Heart left ventricle (tissue), 16 donors: Measurements from ENCODE around the gene XYLT1. TPM values are rescaled to one million over a fixed set of nuclear protein-coding genes. Genes with fewer than 3 reads are reported as not detected.

Source experiments
- ATAC-seq, 4 donors: fragments of 200-7000 bp; cut with Tn5 transposase; one replicate each; pipeline ENCODE4 v1.9.1; 2020 to 2022; ENCODE audit warnings: moderate library complexity in 4 of 4, mild to moderate bottlenecking in 3 of 4, moderate number of reproducible peaks in 1 of 4
- DNase-seq, 5 donors: peaks; one replicate each; pipeline ENCODE4 v3.0.0-alpha.2; 2020
- H3K27ac ChIP-seq, 12 donors: fragments of 200-600 bp; sonication (generic) in 4 of 12; one replicate each; pipeline versions ENCODE4 v1.5.0 to v1.8.0; 2016 to 2022; ENCODE audit warnings: mild to moderate bottlenecking in 2 of 12
- H3K27me3 ChIP-seq, 9 donors: fragments of 200-600 bp; sonication (generic) in 2 of 9; one replicate each; pipeline versions ENCODE4 v1.5.1 to v1.8.0; 2016 to 2022; ENCODE audit warnings: mild to moderate bottlenecking in 3 of 9
- H3K36me3 ChIP-seq, 9 donors: fragments of 200-600 bp; sonication (generic) in 2 of 9; one replicate each; pipeline versions ENCODE4 v1.5.0 to v1.8.0; 2018 to 2022; ENCODE audit warnings: mild to moderate bottlenecking in 2 of 9
- H3K4me1 ChIP-seq, 12 donors: fragments of 200-600 bp; sonication (generic) in 4 of 12; one replicate each; pipeline versions ENCODE4 v1.5.0 to v1.8.0; 2016 to 2022; ENCODE audit warnings: mild to moderate bottlenecking in 3 of 12
- H3K4me3 ChIP-seq, 12 donors: fragments of 200-600 bp; sonication (generic) in 4 of 12; one replicate each; pipeline versions ENCODE4 v1.5.0 to v1.8.0; 2017 to 2022; ENCODE audit warnings: mild to moderate bottlenecking in 9 of 12, moderate library complexity in 4 of 12
- H3K9me3 ChIP-seq, 12 donors: fragments of 200-600 bp; sonication (generic) in 4 of 12; one replicate each; pipeline versions ENCODE4 v1.5.0 to v1.8.0; 2016 to 2022; ENCODE audit warnings: mild to moderate bottlenecking in 1 of 12
- CTCF ChIP-seq, 12 donors: fragments of 200-600 bp; sonication (generic) in 4 of 12; IDR thresholded peaks; one replicate each; pipeline versions ENCODE4 v1.5.0 to v1.8.0; 2018 to 2022; ENCODE audit warnings: antibody characterized with exemption in 12 of 12, mild to moderate bottlenecking in 5 of 12
- POLR2A ChIP-seq, 2 donors: fragments of 450-650 bp; IDR thresholded peaks; one replicate each; pipeline ENCODE4 v1.6.1; 2017; ENCODE audit warnings: antibody characterized with exemption in 2 of 2, mild to moderate bottlenecking in 2 of 2, moderate library complexity in 2 of 2
- WGBS, 4 donors: extraction: QIAGEN DNeasy Blood & Tissue Kit in 2 of 4; methylation state at CpG; one replicate each; pipeline versions ENCODE4 v1.1.5 to v1.1.7; 2013 to 2018; 5-methylcytosine and 5-hydroxymethylcytosine counted together
- intact Hi-C, 10 donors: fragments of 100-400 bp; cut with DNase I; formaldehyde crosslinking; loops; one replicate each; pipeline versions ENCODE4 v1.11.1 to v1.14.2; 2022
- polyA plus RNA-seq, 2 donors: library from polyadenylated mRNA; stranded (reverse); fragments of 200-250 nt; gene quantifications; one replicate each; pipeline ENCODE4 v1.2.3, GENCODE V29; 2013
- total RNA-seq, 9 donors: library from RNA; depleted of rRNA in 2 of 9; stranded (reverse); fragments of >200 nt in 2 of 9; fragmentation: NEBNext Ultra II Directional in 3 of 9; extraction: Animal tissue kit (Norgen Biotek cat#: 25700) in 3 of 9; gene quantifications; one replicate each; pipeline versions ENCODE4 v1.1.0 to v1.2.4, GENCODE V29; 2016 to 2023
- donor health status: ischemic (EF 13 %, LVEDD 7.1; RV severe dilation, severe dysfunction).
- donor health status: healthy with polysubstance abuse.
- donor health status: DM: no; HTN: yes; CAD: no.
- donor health status: DM: no; HTN: no; CAD: no.
- donor health status: ischemic (EF 25% LVEDD 6.9; RV normal size, moderate dysfunction).
- donor health status: ischemic (EF 25% LVEDD 5.7; RV mildly dilated, moderate dysfunction).
- donor health status: healthy.
- donor health status: DM: yes; HTN: yes; CAD: no.
- donor health status: ischemic (EF 35%, LVEDD 5.7; RV mildly dilated, moderate dysfunction).
- donor health status: nonischemic (EF 11% LVEDD 7.7; RV severe dilation, severe dysfunction).
- donor health status: DM: yes; HTN: yes; CAD: no.
- donor health status: PGD.
- donor health status: ischemic (EF 29% LVEDD 5.4; RV normal size, mild dysfunction).
- donor health status: nonischemic (EF 23%, LVEDD 6.1; RV moderate dilation, normal function).

The XYLT1 gene
- total and polyA plus RNA-seq, 11 donors: 0.46 to 12.3 (median 2.4) TPM

GRCh38 chr16:17224879-17225281 lies 245.9 kb downstream of the XYLT1 start:
- Histone ChIP-seq H3K27ac (peak overlapping the region in 6 of 12 donors; percentile 26 to 79 (median 52)), H3K36me3 (no peaks in the 10 kb centered on the region), H3K4me1 (peaks cover 0 to 30% (median 11%) of the 10 kb centered on the region in 12 donors), H3K4me3 (no peak overlapping the region), H3K27me3 (no peaks in the 10 kb centered on the region), H3K9me3 (no peaks in the 10 kb centered on the region)
- TF ChIP-seq CTCF (IDR thresholded peaks at IDR 0.05): no peak
- no peak for TF ChIP-seq POLR2A (IDR thresholded peaks at IDR 0.05)
- WGBS, 4 donors: 4 to 8% (median 6%) methylated on average over 4 of the region's 4 CpGs
- ATAC-seq: peak; percentile 70 to 93 (median 90)
- intact Hi-C loops: loop anchor here in 1 of 10 donors (10.0 kb wide), 1 partner anchor 150 kb away; no protein-coding TSS in a partner anchor
- peak in 4 of 5 donors; percentile 38 to 64 (median 62) for DNase-seq

GRCh38 chr16:17224350-17224749 lies 246.4 kb downstream of the XYLT1 start:
- no peaks in the 10 kb centered on the region for H3K27me3 ChIP-seq
- H3K4me1 ChIP-seq: peaks cover 0 to 30% (median 11%) of the 10 kb centered on the region in 12 donors
- H3K36me3 ChIP-seq: no peaks in the 10 kb centered on the region
- H3K4me3 ChIP-seq: no peak overlapping the region
- ATAC-seq (no peak), DNase-seq (no peak)
- WGBS, 4 donors: 52 to 72% (median 63%) methylated on average over 5 of the region's 5 CpGs
- intact Hi-C loops: loop anchor here in 1 of 10 donors (10.0 kb wide), 1 partner anchor 150 kb away; no protein-coding TSS in a partner anchor
- H3K27ac ChIP-seq: peak overlapping the region in 3 of 12 donors; percentile 7 to 79 (median 58)
- TF ChIP-seq CTCF (IDR thresholded peaks at IDR 0.05): no peak
- TF ChIP-seq POLR2A (IDR thresholded peaks at IDR 0.05): no peak
- H3K9me3 ChIP-seq: no peaks in the 10 kb centered on the region

DNA sequence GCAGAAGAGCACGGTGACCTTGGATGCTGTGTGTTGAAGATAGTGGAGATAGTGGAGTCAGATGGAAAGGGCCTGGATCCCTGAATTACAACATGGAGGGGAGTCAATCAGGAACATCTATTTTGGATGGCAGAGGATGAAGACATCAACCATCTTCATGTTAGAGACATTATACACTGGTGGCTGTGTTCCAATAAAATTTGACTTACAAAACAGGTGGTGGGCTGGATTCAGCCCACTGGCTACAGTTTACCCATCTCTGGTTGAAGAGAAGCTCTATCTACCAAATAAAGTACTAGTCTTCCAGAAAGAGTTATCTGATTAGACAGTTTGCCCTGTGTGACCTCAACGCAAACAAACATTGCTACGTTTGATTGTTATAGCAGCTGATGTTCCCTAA lies 247.2 kb downstream of the XYLT1 start:
- DNase-seq: no peak
- WGBS, 4 donors: 77 to 92% (median 81%) methylated on average over 3 of the region's 3 CpGs
- TF ChIP-seq CTCF (IDR thresholded peaks at IDR 0.05) (no peak), POLR2A (IDR thresholded peaks at IDR 0.05) (no peak)
- intact Hi-C loops: loop anchor here in 1 of 10 donors (10.0 kb wide), 1 partner anchor 151 kb away; no protein-coding TSS in a partner anchor
- Histone ChIP-seq H3K27me3 (no peaks in the 10 kb centered on the region), H3K36me3 (no peaks in the 10 kb centered on the region), H3K4me3 (no peak overlapping the region), H3K27ac (peak overlapping the region in 1 of 12 donors; percentile 79), H3K9me3 (no peaks in the 10 kb centered on the region), H3K4me1 (peaks cover 0 to 30% (median 11%) of the 10 kb centered on the region in 12 donors)
- ATAC-seq: no peak

GRCh38 chr16:17222871-17223401 lies 247.8 kb downstream of the XYLT1 start:
- H3K27me3 ChIP-seq: no peaks in the 10 kb centered on the region
- no peak overlapping the region for H3K4me3 ChIP-seq
- no peak for TF ChIP-seq CTCF (IDR thresholded peaks at IDR 0.05)
- no peak for TF ChIP-seq POLR2A (IDR thresholded peaks at IDR 0.05)
- DNase-seq (peak in 2 of 5 donors; percentile 11 to 35), ATAC-seq (peak in 1 of 4 donors; percentile 5)
- no peaks in the 10 kb centered on the region for H3K9me3 ChIP-seq
- WGBS, 4 donors: 49 to 59% (median 55%) methylated on average over 12 of the region's 12 CpGs
- H3K36me3 ChIP-seq: no peaks in the 10 kb centered on the region
- intact Hi-C loops: loop anchor here in 1 of 10 donors (10.0 kb wide), 1 partner anchor 152 kb away; no protein-coding TSS in a partner anchor
- H3K4me1 ChIP-seq: peaks cover 0 to 30% (median 11%) of the 10 kb centered on the region in 12 donors
- H3K27ac ChIP-seq: peak overlapping the region in 1 of 12 donors; percentile 79
